Activated T-helper 1 cell treated with anti-CD3 and anti-CD28 coated beads, Interleukin-2, amount 50 U/mL, for 16 hours (primary cell): ENCODE results near the gene HS3ST3A1.

Experiments
- DNase-seq, 2 donors: peaks; one replicate each; pipeline ENCODE4 v3.0.0-alpha.2; 2020; ENCODE audit warnings: low read depth in 1 of 2, low spot score in 1 of 2

The HS3ST3A1 gene

GRCh38 chr17:13601776-13602551, at the start of gene HS3ST3A1:
Gene HS3ST3A1 (minus strand): TSS chr17:13601929. CDS start chr17:13601129, 800 bp downstream.
- no peak for DNase-seq

GRCh38 chr17:13650096-13650675, 48.5 kb upstream of the HS3ST3A1 start:
- DNase-seq = no peak

GRCh38 chr17:13647543-13648021, 45.9 kb upstream of the HS3ST3A1 start:
- DNase-seq = no peak

- DNase-seq = no peak
Measured at GRCh38 chr17:13646969-13647542, 45.3 kb upstream of the HS3ST3A1 start.

GRCh38 chr17:13646411-13646810, 44.7 kb upstream of the HS3ST3A1 start:
- no peak for DNase-seq

- no peak for DNase-seq
Measured at GRCh38 chr17:13643180-13643579, 41.5 kb upstream of the HS3ST3A1 start.

- no peak for DNase-seq
Measured at GRCh38 chr17:13642188-13642587, 40.5 kb upstream of the HS3ST3A1 start.

- DNase-seq = no peak
Measured at GRCh38 chr17:13640551-13640950, 38.8 kb upstream of the HS3ST3A1 start.

- no peak for DNase-seq
Measured at GRCh38 chr17:13638855-13639458, 37.2 kb upstream of the HS3ST3A1 start.

GRCh38 chr17:13636951-13637350, 35.2 kb upstream of the HS3ST3A1 start:
- DNase-seq = no peak

- DNase-seq = no peak
Measured at GRCh38 chr17:13635951-13636350, 34.2 kb upstream of the HS3ST3A1 start.

- DNase-seq = no peak
Measured at GRCh38 chr17:13634021-13634420, 32.3 kb upstream of the HS3ST3A1 start.

- DNase-seq = no peak
Measured at GRCh38 chr17:13631529-13631928, 29.8 kb upstream of the HS3ST3A1 start.

GRCh38 chr17:13626703-13627102, 25.0 kb upstream of the HS3ST3A1 start:
- DNase-seq = no peak

- no peak for DNase-seq
Measured at GRCh38 chr17:13619462-13619861, 17.7 kb upstream of the HS3ST3A1 start.

- no peak for DNase-seq
Measured at GRCh38 chr17:13616031-13616430, 14.3 kb upstream of the HS3ST3A1 start.

- DNase-seq = no peak
Measured at GRCh38 chr17:13609941-13610340, 8.2 kb upstream of the HS3ST3A1 start.

- no peak for DNase-seq
Measured at GRCh38 chr17:13601322-13601775, 380 bp downstream of the HS3ST3A1 start.

- DNase-seq = no peak
Measured at GRCh38 chr17:13600475-13601321, 1.0 kb downstream of the HS3ST3A1 start.

GRCh38 chr17:13599864-13600263, 1.9 kb downstream of the HS3ST3A1 start:
- no peak for DNase-seq

- DNase-seq = no peak
Measured at GRCh38 chr17:13599168-13599577, 2.6 kb downstream of the HS3ST3A1 start.
